HG03520 (cell line): Measurements from ENCODE around the gene USP2.

Experiments
- ATAC-seq: cut with Tn5 transposase; IDR thresholded peaks from one replicate; pipeline ENCODE4 v1.9.1; 2021; ENCODE audit warnings: mild to moderate bottlenecking, moderate library complexity; ENCODE audit not compliant: unreplicated experiment

USP2 gene

GRCh38 chr11:119332111-119332765 is 49.3 kb downstream of the USP2 start:
- no peak for ATAC-seq

- no peak for ATAC-seq
These were observed 51.3 kb downstream of the USP2 start for GRCh38 chr11:119330237-119330636.

GRCh38 chr11:119329320-119329719 is 52.2 kb downstream of the USP2 start:
- ATAC-seq: no peak

- ATAC-seq: no peak
These were observed 57.3 kb downstream of the USP2 start for GRCh38 chr11:119324189-119324588.

GRCh38 chr11:119323532-119324033 is 57.9 kb downstream of the USP2 start:
- ATAC-seq: no peak

GRCh38 chr11:119322921-119323531 is 58.5 kb downstream of the USP2 start:
- ATAC-seq: no peak

GRCh38 chr11:119322360-119322739 is 59.1 kb downstream of the USP2 start:
- ATAC-seq: no peak

GRCh38 chr11:119320776-119321524 is 60.5 kb downstream of the USP2 start:
- ATAC-seq: peak; percentile 42

GRCh38 chr11:119320240-119320775 is 61.2 kb downstream of the USP2 start:
- ATAC-seq: no peak

- no peak for ATAC-seq
These were observed 61.7 kb downstream of the USP2 start for GRCh38 chr11:119319700-119320239.

- ATAC-seq: no peak
These were observed 62.3 kb downstream of the USP2 start for GRCh38 chr11:119319136-119319699.

GRCh38 chr11:119318240-119319135 is 63.0 kb downstream of the USP2 start:
- ATAC-seq: no peak

- no peak for ATAC-seq
These were observed 63.8 kb downstream of the USP2 start for GRCh38 chr11:119317592-119318239.

GRCh38 chr11:119316729-119317591 is 64.5 kb downstream of the USP2 start, which contains the start of gene MCAM:
MCAM (minus strand) TSS chr11:119317130; CDS start chr11:119317101, 29 bp downstream.
- ATAC-seq: no peak

- ATAC-seq: no peak
These were observed 65.3 kb downstream of the USP2 start for GRCh38 chr11:119316016-119316728.

- no peak for ATAC-seq
These were observed 66.1 kb downstream of the USP2 start for GRCh38 chr11:119315131-119316015.

- ATAC-seq: no peak
These were observed 66.8 kb downstream of the USP2 start for GRCh38 chr11:119314726-119315125.
